OCI-LY7 (cell line): ENCODE data around the gene UFSP2. TPM values are rescaled to one million over a fixed set of nuclear protein-coding genes. Genes with fewer than 3 reads are reported as not detected.

Source experiments
- BruUV-seq: library from RNA; stranded (reverse); fragments of 400-500 nt; replicated peaks from 2 replicates; lab custom pipeline; 2021; lab: Mats Ljungman, UMichigan
- CTCF ChIA-PET: fragments of 300-600 bp; sonication (Branson Sonifier 250); formaldehyde crosslinking; loops from one replicate; lab custom pipeline; 2022; ENCODE audit warnings: antibody characterized with exemption; ENCODE audit not compliant: unreplicated experiment; lab: Charles Lee
- POLR2A ChIA-PET: fragments of 300-600 bp; sonication (Branson Sonifier 250); formaldehyde crosslinking; loops from one replicate; lab custom pipeline; 2022; ENCODE audit warnings: antibody characterized with exemption; lab: Charles Lee
- DNase-seq: peaks from one replicate; pipeline ENCODE4 v3.0.0-alpha.2; 2015; ENCODE audit warnings: low spot score
- H2AFZ ChIP-seq: fragments of 200-600 bp; sonication (generic), shearing (Covaris generic); 2 replicates; pipeline ENCODE4 v1.6.1; 2014; ENCODE audit warnings: mild to moderate bottlenecking, antibody characterized with exemption, low read length, moderate library complexity
- H3K27ac ChIP-seq: fragments of 200-600 bp; sonication (generic); 2 replicates; pipeline ENCODE4 v1.5.1; 2014; ENCODE audit warnings: mixed run types, low read depth, mild to moderate bottlenecking, moderate library complexity, low read length, inconsistent platforms; ENCODE audit not compliant: poor library complexity, severe bottlenecking
- H3K36me3 ChIP-seq: fragments of 200-600 bp; sonication (generic); 2 replicates; pipeline ENCODE4 v1.6.1; 2014; ENCODE audit warnings: mild to moderate bottlenecking, antibody characterized with exemption, low read length, moderate library complexity, mixed read lengths; ENCODE audit not compliant: insufficient read depth
- H3K4me1 ChIP-seq: fragments of 200-600 bp; sonication (generic); 2 replicates; pipeline ENCODE4 v1.5.1; 2014; ENCODE audit warnings: mild to moderate bottlenecking, low read length; ENCODE audit not compliant: insufficient read depth, poor library complexity, severe bottlenecking
- H3K4me2 ChIP-seq: fragments of 200-600 bp; sonication (generic); 2 replicates; pipeline ENCODE4 v1.6.1; 2014; ENCODE audit warnings: mild to moderate bottlenecking, low read length
- H3K4me3 ChIP-seq: fragments of 200-600 bp; sonication (generic); 2 replicates; pipeline ENCODE4 v1.5.1; 2014; ENCODE audit warnings: mild to moderate bottlenecking, low read depth, low read length; ENCODE audit not compliant: poor library complexity, severe bottlenecking
- H3K79me2 ChIP-seq: fragments of 200-600 bp; sonication (generic); 2 replicates; pipeline ENCODE4 v1.6.1; 2016; ENCODE audit warnings: low read depth, mild to moderate bottlenecking, low read length, moderate library complexity, mixed read lengths; ENCODE audit not compliant: insufficient read depth
- H3K9me2 ChIP-seq: fragments of 200-600 bp; sonication (generic); 2 replicates; pipeline ENCODE4 v1.6.1; 2016; ENCODE audit warnings: mild to moderate bottlenecking, low read length, mixed read lengths; ENCODE audit not compliant: insufficient read depth
- H3K9me3 ChIP-seq: fragments of 200-600 bp; sonication (generic); 2 replicates; pipeline ENCODE4 v1.6.1; 2014; ENCODE audit warnings: mild to moderate bottlenecking, mixed run types, low read length, mixed read lengths
- H4K20me1 ChIP-seq: fragments of 200-600 bp; sonication (generic); 2 replicates; pipeline ENCODE4 v1.6.1; 2014; ENCODE audit warnings: mild to moderate bottlenecking, antibody characterized with exemption, low read length, moderate library complexity, mixed read lengths; ENCODE audit not compliant: insufficient read depth
- CTCF ChIP-seq: fragments of 200-600 bp; sonication (generic); conservative IDR thresholded peaks from 2 replicates; pipeline ENCODE4 v1.5.1; 2014; ENCODE audit warnings: mild to moderate bottlenecking, antibody characterized with exemption, low read length, moderate library complexity, mixed read lengths
- EZH2phosphoT487 ChIP-seq: fragments of 200-600 bp; sonication (generic); IDR thresholded peaks from 2 replicates; pipeline ENCODE4 v1.6.1; 2018; ENCODE audit warnings: low read depth, borderline replicate concordance, mild to moderate bottlenecking, mixed run types, antibody characterized with exemption, low read length, moderate library complexity, mixed read lengths
- intact Hi-C: fragments of 100-400 bp; cut with micrococcal nuclease; formaldehyde crosslinking; loops from one replicate; pipeline ENCODE4 v1.10.0; 2022; ENCODE audit not compliant: unreplicated experiment
- total RNA-seq, 2 experiments: library from RNA; depleted of rRNA in 1 of 2; stranded (reverse); fragments of >200 nt in 1 of 2; shearing (Covaris generic) in 1 of 2; gene quantifications; 2 replicates each; pipeline ENCODE4 v1.2.3, GENCODE V29; 2014 to 2022

UFSP2 gene
- total RNA-seq, 2 experiments from 2014 or later = 17.3 to 37.6 TPM

- Histone ChIP-seq H3K36me3 (no peaks in the 10 kb centered on the region), H3K9me2 (no peaks in the 10 kb centered on the region), H3K4me3 (peak overlapping the region; percentile 92), H3K4me2 (peak overlapping the region; percentile 85), H3K4me1 (peaks cover 44% of the 10 kb centered on the region), H3K79me2 (no peaks in the 10 kb centered on the region), H4K20me1 (no peaks in the 10 kb centered on the region), H3K27ac (peak overlapping the region; percentile 81), H2AFZ (peak overlapping the region; percentile 82), H3K9me3 (no peaks in the 10 kb centered on the region)
- ChIA-PET CTCF (interaction anchor here (0.7 kb wide), 1 partner anchor 8 kb away, joined by 3 read pairs; no protein-coding TSS in a partner anchor), POLR2A (interaction anchor here (0.6 to 4.1 kb wide), 9 partner anchors 11 to 169 kb away, joined by 3 to 61 read pairs (median 5); no protein-coding TSS in a partner anchor)
- no peak for TF ChIP-seq EZH2phosphoT487
- no peak for TF ChIP-seq CTCF
- BruUV-seq = TSS peak; percentile 88
- intact Hi-C loops = loop anchor here (5.0 to 10.0 kb wide), 6 partner anchors 165 to 720 kb away; partner anchors contain the start of genes ACSL1 and CYP4V2
- peak; percentile 81 for DNase-seq
Observed at GRCh38 chr4:185472103-185472542, 46.4 kb upstream of the UFSP2 start.

GRCh38 chr4:185471235-185472102 is 45.7 kb upstream of the UFSP2 start, which contains the start of gene CCDC110:
CCDC110 (minus strand) TSS chr4:185471733; CDS start chr4:185471683, 50 bp downstream.
- Histone ChIP-seq H3K4me3 (peak within 1 kb of the TSS; percentile 92), H3K9me3 (no peaks in the 10 kb centered on the region), H3K4me1 (peaks cover 44% of the 10 kb centered on the region), H3K36me3 (no peaks in the 10 kb centered on the region), H3K79me2 (no peaks in the 10 kb centered on the region), H2AFZ (peak within 1 kb of the TSS; percentile 88), H3K4me2 (peak within 1 kb of the TSS; percentile 93), H3K9me2 (no peaks in the 10 kb centered on the region), H4K20me1 (no peaks in the 10 kb centered on the region), H3K27ac (peak within 1 kb of the TSS; percentile 81)
- ChIA-PET CTCF (interaction anchor here (0.7 kb wide), 1 partner anchor 9 kb away, joined by 3 read pairs; no protein-coding TSS in a partner anchor), POLR2A (interaction anchor here (0.6 to 4.1 kb wide), 5 partner anchors 12 to 127 kb away, joined by 3 to 61 read pairs (median 6); no protein-coding TSS in a partner anchor)
- BruUV-seq = no TSS peak
- intact Hi-C loops = loop anchor here (1.0 to 10.0 kb wide), 12 partner anchors 9 to 721 kb away; partner anchors contain the start of genes ACSL1, ANKRD37, CYP4V2 and SNX25
- TF ChIP-seq CTCF (peak; percentile 65), EZH2phosphoT487 (no peak)
- peak; percentile 94 for DNase-seq
